GM21825 (cell line): Measurements from ENCODE around the gene C10orf143.
"Not testable (repeated sequence)": the region's sequence is repeated elsewhere in the genome, so short reads cannot be mapped to it uniquely, and the experiment has no call there.

Experiments used
- ATAC-seq: cut with Tn5 transposase; IDR thresholded peaks from one replicate; pipeline ENCODE4 v1.9.1; 2021; ENCODE audit warnings: mild to moderate bottlenecking, moderate library complexity; ENCODE audit not compliant: unreplicated experiment

The C10orf143 gene

DNA sequence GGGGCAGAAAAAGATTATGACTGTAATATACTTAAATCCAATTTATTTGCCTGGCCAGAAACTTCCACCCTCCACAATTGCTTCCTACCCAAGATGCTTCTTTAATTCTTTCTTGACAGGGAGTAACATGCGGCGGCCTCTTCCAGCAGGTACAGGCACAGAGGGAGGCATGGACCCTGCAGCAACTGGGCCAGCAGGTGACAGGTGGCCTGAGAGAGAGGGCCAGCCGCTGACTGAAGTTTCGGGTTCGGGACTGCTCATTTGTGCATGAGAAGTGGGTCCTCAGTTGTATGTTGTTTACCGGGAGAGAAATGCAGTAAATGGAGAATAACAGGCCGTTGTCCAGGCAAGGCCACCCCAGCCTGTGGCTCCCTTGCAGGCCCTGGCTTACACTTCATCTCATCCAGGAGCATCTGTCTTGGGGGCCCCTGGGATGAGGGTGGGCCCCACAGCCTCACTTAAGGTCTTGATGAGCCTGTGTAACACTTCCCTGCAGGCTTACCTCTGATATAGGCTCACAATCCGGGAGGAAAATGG, 72.5 kb downstream of the C10orf143 start:
- ATAC-seq: no peak

DNA sequence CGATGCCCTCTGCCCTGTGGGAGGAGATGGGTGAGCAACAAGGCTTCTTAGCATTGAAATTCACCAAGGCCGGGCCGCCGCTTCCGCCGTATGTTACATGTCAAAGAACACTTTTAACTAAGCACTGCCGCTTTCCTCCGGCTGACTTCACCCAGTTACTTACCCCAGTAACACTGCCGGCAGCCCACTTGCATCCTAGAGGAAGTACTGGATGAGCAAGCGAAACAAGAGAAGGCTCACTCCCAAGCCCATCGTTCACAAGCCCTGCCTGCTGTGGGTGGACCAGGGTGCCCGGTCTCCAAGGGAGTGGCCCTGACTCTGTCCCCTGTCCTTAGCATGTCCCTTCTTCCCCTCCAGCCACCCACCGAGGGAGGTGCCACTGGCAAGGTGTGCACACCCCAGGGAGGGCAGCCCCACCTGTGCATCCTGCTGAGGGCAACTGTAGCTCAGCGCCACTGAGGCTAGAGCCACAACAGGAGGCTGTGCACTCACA, 73.4 kb downstream of the C10orf143 start:
- no peak for ATAC-seq

DNA sequence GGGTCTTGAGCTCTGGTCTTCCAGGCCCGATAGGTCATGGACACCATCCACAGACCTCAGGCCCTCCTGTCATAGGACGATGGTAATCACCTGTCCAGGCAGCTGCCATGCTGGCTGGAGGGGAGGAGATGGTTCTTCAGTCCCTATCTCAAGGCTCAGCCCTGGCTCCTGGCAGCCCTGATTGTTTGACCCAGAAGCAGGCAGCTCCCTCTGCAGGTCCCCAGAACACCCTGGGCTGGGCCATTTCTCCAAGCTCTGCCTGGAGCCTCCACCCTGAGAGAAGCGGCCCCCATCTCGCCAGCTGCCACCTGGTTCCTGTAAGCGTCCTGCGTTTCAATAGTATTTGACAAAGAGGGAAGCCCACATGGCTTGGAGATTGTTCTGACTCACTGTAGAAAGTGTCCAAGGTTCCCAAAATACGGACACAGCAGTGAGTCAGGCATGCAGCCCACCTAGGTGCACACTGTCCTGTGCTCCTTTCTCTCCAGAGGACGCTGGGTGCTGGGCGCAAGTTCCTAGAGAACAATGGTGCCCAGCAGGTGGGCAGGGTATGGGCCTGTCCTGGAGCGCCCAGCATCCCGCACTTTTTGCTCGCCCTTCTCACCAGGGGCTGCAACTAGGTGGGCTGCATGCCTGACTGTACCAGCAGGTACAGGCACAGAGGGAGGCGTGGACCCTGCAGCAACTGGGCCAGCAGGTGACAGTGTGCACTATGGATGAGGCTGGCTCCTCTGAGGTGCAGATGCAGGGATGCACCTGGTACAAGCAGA, 74.1 kb downstream of the C10orf143 start:
- no peak for ATAC-seq

DNA sequence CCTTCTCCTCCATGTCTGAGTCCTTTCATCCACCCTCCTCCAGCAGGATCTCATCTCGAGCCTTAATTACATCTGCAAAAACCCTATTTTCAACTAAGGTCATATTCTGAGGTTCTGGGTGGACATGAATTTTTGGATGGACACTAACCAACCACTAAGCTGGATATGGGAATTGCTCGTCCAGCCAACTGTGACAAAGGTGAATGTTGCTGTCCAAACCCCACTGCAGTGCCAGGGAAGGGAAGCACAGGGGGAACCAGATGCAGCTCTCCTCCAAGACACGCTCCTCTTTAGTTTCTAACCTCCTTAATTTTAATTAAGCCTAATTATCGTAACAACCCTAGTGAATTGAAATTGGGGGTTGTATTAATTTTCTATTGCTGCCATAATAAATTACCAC, 81.4 kb downstream of the C10orf143 start:
- no peak for ATAC-seq

DNA sequence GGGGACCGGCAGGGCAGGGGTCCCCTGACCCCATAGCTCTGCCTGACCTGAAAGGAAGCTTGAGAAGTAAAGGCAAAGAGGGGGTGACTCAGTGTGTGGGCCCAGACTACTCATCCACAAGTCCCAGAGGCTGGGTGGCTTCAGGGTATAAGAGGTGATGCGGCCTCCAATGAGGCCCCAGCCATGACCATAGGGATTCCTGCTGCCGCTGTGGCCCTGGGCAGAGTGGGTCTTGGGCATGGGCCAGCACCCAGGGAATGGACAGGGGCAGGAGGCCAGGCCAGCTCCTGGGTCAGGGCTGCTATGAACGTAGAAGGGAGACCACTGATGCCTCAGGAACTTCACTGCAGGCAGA, 82.2 kb downstream of the C10orf143 start:
- ATAC-seq: no peak

DNA sequence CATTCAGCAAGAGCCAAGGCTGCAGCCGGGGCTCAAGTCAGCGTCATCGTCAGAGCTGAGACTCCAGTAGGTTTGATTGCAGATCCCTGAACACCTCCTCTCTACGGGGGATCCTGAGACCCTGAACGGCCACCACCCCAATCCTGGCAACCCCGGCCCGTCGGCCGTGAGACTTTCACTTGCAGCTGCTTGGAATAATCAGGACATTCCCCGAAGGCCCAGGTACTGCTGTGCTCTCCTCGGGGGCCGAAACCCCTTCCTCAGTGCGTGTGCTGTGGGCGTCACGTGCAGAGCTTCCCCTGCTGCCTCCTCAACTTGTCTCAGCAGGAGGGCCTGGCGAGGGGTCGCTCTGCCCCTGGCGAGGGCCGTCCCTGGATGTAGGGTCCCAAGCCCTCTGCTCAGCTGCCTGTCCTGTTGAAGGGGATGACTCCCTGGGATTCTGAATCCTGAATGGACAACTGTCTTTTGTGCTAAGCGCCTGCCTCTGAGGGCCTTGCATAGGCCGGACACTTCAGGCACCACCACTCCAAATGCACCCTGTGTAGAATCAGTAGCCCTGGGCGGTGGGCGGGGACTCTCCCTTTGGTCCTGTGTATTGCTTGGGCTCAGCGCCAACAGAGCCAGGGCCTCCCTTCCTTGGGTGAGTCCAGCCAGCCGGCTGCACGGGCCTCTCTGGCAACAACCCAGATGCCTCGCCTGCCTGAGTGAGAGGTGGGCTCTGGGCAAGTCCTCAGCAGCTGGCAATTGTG, 82.7 kb downstream of the C10orf143 start:
- ATAC-seq: no peak

DNA sequence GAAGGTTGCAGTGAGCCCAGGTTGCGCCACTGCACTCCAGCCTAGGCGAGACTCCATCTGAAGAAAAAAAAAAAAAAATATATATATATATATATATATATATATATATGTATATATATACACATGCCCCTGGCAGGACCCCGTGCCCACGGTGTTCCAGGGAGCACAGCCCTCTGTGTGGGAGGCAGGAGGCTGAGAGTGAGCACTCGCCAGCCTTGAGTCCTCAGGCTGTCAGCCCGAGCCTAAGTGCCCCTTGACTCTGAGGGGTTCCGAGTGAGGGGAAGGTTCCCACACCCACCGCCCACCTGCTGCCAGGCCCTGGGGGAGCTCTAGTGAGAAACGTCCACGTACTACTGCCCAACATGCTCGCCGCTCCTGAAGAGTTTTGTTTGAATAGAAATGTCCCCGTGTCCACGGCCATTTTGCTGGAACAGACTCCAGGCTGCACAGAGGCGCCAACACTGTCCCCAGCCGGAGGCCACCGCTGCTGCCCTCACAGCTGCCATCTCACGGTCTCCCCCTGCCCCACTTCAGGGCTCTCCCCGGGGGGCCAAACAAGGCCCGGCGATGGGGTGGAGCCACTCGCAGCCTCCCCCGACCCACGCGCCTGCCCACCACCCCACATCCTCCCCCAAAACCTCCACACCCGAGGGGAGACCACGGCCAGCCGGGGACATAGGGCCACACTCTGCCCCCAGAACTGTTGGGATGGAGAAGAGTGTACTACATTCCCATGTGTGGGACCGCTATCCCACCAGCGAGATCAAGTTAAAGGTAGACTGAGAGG, 83.8 kb downstream of the C10orf143 start:
- ATAC-seq: no peak

DNA sequence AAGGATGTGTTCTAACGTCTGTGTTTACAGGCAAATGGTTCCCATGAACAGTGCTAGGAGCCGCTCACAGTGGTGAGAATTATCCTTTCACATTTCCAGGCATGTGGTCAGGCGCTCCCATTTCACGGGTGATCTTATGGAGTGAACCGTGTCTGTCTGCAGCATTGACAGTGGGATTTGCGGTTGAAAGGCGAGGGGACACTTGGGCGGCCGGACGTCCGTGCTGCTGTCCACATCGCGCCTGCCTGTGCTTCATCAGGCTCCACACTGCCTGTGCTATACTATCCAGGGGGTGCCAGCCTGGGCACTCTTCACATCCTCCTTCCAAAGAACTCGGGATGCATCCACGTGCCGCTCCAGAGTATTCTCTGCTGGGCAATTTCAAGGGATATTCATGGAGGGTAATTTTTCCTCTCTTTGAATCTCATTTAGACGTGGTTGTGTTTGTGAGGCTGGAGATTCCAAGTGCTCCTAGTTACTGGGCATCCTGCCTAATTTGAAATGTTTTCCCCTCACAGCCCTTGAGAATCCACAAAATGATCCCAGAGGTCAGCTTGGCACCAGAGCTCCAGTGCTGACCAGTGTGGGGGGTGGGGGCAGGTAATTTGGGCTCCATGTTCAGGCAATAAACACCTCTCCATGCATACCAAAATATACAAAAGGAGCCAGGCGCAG, 84.7 kb downstream of the C10orf143 start:
- no peak for ATAC-seq

DNA sequence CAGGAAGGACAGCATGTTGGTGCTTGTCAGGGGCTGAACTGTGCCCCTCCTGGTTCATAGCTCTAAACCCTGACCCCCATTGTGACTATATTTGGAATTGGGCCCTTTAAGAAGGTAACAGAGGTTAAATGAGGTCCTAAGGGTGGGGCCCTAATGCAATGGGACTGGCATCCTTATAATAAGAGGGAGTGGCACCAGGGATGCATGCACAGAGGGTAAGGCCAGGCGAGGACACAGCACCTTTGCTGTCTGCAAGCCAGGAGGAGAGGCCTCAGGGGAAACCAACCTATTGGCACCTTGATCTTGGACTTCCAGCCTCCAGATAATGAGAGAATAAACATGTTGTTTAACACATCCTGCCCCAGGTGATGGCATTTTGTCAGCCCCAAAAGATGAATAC, 85.3 kb downstream of the C10orf143 start:
- no peak for ATAC-seq

DNA sequence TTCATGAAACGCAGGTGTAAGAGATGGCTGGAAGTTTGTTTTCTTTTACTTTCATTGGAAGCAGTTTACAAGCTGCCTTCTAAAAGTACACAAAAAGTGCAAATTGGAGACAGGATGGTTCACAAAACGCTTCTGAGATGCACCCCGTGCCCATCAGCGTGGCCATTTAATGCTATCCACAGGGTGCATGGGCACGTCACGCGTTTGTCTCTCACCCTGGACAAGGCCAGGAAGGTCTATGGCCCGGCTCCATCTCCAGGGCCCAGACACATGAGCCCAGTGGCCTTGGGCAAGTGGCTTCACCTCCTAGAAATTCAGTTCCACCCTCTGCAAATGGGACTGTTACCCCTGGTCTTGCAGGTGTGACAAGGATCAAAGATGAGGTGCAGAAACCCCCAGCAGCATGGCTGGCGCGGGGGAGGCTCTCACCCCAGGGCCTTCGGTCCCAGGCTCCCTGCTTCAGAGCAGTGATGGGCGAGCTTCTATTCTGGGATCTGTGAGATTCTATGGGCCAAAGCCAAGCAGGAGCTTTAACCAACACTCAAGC, 85.8 kb downstream of the C10orf143 start:
- no peak for ATAC-seq

DNA sequence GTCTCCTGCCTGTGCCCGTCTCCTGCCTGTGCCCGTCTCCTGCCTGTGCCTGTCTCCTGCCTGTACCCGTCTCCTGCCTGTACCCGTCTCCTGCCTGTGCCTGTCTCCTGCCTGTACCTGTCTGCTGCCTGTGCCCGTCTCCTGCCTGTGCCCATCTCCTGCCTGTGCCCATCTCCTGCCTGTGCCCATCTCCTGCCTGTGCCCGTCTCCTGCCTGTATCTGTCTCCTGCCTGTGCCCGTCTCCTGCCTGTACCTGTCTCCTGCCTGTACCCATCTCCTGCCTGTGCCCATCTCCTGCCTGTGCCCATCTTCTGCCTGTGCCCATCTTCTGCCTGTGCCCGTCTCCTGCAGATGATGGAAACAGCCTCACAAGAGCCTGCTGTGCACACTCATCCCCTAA, 86.3 kb downstream of the C10orf143 start:
- not testable (repeated sequence) for ATAC-seq

DNA sequence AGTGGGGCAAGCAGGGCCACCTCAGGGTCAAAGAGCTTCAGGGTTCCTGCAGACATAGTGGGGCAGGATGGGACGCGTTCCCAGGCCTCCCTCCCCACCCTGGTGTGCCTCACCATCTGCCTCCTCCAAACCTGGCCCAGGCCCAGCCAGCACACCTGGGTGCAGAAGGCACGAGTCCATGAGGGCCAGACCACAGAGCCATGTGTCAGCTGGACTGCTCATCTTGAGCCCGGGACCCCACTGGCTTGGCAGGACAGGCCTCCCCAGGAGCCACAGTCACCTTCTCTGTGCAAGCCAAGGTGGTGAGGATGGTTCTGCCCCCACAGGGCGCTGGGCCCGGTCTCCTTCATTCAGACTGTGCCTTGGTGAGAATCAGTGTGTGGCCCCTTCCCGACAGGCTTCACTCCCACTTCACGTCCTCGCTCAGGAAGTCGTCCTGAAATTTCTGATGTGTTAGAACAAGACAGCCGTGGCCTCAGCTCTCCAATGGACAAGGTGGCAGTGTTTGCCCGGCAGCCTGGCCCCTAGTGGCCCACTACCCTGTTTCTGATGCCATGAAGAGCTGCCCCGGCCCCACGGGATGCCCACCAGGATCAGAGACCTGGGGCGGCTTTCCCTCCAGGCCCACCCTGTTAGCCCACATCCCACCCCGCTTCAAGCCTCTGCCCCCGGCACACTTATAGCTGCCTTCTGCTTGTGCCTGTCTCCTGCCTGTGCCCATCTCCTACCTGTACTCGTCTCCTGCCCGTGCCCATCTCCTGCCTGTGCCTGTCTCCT, 87.0 kb downstream of the C10orf143 start:
- no peak for ATAC-seq

DNA sequence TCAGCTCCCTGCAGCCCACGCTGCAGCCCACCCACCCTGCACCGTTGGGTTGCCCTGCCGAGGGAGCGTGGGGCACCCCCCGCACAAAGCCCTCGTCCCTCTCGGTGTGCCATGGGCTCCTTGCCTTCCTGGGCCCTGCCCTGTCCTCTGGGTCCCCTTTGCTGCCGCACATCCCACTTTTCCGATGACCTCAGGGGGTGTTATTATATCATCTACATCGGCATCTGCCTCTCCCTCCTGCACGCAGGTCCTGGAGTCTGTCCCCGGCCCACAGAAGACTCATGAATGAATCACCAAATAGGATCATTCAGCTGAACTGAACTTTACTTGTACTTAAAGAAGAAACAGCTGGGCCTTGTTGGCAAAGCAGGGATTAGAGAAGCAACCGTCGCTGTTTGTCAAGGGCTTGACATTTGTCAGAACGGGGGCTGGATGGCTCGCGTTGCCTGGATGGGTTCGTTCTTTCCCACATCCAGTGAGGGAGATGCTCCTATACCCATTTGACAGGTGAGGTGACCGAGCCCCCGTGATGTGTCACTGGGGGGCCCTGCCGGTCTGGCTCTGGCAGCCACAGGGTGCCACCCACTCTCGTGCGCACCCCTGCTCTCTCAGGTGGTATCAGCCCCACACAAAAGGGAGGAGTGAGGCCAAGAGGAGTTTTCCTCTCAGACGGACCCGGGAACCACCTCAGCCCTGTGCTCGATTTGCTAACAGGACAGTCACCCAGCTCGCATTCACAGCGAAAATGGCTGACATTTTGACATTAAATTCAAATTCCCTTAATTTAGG, 87.9 kb downstream of the C10orf143 start:
- ATAC-seq: no peak

DNA sequence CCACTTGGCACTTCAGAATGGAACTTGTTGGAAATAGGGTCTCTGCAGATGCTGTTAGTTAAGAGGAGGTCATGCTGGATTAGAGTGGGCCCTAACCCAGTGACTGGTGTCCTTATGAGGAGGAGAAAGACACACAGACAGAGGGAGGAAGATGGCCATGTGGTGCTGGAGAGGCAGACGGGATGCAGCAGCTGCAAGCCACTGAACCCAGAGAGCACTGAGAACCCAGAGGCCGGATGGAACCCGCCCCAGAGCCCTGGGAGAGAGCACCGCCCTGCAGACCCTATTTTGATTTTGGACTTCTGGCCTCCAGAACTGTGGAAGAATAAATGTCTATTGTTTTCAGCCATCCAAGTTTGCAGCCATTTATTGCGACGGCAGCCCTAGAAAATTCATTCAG, 88.5 kb downstream of the C10orf143 start:
- ATAC-seq: no peak

DNA sequence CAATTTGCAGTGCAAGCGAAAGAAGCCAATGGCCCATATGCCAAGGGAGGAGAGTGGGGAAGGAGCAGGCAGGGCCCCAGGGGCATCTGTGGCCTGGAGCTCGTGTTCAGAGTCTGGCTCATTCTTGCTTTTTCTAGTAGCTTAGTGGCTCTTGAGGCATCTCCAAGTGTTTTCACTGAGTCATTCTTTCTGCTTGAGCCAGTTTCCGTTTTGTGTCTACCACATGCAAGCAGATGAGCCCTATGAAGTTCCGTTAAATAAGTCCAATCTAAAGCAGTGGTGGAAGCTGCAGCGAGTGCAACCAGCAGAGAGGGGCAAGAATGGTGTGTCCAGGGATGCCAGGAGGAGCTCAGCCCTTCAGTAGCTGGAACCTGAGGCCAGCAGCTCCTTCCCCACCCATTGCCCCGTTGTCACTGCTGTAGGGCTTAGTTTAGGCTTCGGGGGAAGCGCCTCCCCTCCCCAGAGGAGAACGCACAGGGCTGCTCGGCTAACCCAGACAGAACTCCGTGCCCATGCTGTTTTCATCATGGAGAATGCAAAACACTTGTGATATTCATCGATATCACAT, 89.2 kb downstream of the C10orf143 start:
- no peak for ATAC-seq

DNA sequence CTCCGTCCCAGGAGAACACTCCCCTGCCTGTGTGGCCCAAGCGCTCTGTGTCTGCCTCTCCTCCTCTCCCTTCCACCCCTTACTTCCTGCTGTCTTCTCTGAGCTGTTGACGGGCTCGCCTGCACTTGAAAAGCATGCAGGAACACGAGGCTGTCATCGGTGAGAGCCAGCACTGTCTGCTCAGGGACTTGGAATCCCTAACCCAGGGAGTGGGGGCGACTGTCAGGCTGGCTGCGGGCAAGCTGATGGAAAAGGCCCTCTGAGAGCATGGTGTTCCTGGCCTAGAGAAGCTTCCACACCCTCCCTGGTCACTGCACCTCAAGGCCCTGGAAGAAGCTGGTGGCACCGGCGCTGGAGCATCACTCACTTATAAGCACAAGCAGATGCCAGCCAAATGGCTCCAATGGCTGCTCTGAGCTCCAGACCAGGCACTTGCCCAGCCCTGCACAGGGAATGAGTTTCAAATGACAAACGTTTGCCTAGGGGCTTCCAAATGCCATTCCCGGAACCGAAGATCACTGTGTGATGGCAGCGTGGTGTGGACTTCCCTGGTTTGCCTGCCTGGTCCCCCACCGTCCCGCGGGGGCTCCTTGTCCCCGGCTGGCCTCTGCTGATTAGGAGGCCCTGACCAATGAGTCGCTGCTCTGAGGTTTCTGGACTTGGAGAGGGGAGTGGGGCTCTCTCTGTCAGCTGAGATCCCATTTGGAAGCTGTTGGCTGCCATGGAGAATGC, 89.8 kb downstream of the C10orf143 start:
- ATAC-seq: no peak

DNA sequence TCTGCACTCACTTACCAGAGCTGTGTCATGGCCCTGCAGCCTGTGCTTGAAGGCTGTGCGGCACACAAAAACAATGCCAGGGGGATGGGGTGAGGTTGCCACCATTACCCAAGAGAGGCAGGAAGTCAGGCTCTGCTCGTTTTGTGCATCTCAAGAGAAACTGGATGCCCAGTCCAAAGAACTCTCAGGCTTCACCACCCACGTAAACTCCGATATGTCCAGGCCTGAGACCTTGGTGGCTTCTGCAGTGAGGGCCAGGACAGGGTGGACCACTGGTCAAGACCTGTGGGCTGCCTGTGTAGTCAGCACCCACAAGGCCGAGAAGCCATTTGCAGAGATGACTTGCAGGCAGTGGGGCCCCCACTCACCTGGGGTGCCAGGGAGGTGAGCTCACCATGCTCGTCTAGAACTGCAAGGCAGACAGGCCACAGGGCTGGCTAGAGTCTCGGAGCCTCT, 91.9 kb downstream of the C10orf143 start:
- ATAC-seq: no peak

DNA sequence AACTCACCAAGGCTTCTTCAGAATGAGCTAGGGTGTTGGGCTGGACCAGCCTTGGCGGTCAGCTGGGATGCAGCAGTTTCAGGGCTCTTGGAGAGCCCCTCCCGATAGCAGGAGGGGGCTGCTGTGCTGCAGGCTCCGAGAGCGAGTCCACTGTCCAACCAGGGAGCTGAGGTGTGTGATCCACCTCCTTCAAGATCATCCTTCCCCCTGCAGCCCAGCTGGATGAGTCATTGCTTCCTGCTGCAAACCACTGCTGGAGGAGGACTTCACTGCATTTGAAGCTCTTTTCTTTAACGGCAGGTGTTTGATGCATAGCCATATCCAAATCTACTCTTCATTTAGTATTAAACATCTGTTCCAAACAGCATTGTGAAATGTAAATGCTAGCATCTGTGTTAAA, 92.4 kb downstream of the C10orf143 start:
- ATAC-seq: no peak
